GM18861 (cell line): ENCODE results near the gene L3MBTL4.
"Not testable (repeated sequence)": the region's sequence is repeated elsewhere in the genome, so short reads cannot be mapped to it uniquely, and the experiment has no call there.

Source experiments
- ATAC-seq: cut with Tn5 transposase; IDR thresholded peaks from one replicate; pipeline ENCODE4 v1.9.1; 2021; ENCODE audit not compliant: unreplicated experiment

L3MBTL4 gene

GRCh38 chr18:6203791-6204190 is 210.9 kb downstream of the L3MBTL4 start:
- ATAC-seq: no peak

DNA sequence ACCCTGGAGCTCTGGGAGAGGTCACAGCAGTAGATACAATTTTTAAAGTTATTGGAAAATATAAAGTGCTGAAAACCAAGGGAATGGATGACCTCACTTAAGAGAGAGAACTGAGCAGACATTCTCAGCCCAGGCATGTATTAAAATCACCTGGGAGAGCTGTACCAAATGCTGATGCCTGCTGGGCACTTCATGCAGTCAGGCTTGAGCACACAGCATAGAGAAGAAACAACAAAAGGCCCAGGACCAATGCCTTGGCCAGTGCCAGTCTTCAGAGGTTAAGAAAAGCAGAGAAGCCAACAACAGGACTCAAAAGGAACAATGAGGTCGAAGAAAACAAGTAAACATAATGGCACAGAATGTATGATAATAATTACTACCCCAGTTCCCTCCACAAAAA is 211.8 kb downstream of the L3MBTL4 start:
- ATAC-seq: no peak

- ATAC-seq: no peak
Observed at GRCh38 chr18:6200204-6200774, 214.4 kb downstream of the L3MBTL4 start.

DNA sequence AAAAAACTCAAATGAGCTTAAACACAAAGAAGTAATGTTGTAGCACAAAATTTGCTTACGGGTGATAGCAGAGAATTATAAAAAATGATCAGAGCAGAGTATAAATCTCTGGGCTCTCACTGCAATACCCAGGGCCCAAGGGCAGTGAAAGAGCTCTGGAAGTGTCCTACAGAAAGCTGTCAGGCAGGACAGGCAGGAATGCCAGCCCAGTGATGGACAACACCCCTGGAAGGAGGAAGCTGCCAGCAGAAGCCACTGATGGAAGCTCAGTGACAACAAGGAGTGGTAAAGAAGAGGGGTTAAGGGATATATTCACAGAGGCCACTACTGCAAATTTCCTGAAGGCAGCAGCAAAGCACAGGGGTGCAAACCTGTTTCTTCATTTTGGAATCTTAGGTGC is 214.9 kb downstream of the L3MBTL4 start:
- ATAC-seq: no peak

GRCh38 chr18:6198585-6198984 is 216.1 kb downstream of the L3MBTL4 start:
- no peak for ATAC-seq

GRCh38 chr18:6194640-6195039 is 220.1 kb downstream of the L3MBTL4 start:
- no peak for ATAC-seq

DNA sequence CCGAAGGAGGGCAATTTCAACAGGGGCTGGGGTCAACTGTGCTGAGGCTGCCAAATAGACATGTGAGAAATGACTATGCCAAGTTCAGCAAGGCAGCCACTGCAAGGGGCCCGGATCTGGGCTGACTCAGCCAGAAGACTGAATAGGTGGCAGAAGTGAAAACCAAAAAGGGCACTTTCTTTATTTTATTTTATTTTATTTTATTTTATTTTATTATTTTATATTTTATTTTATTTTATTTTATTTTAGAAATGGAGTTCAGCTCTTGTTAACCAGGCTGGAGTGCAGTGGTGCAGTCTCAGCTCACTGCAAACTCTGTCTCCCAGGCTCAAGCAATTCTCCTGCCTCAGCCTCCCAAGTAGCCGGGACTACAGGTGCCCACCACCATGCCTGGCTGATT is 228.9 kb downstream of the L3MBTL4 start:
- ATAC-seq: not testable (repeated sequence)

- no peak for ATAC-seq
Observed at GRCh38 chr18:6174983-6175745, 239.5 kb downstream of the L3MBTL4 start.

DNA sequence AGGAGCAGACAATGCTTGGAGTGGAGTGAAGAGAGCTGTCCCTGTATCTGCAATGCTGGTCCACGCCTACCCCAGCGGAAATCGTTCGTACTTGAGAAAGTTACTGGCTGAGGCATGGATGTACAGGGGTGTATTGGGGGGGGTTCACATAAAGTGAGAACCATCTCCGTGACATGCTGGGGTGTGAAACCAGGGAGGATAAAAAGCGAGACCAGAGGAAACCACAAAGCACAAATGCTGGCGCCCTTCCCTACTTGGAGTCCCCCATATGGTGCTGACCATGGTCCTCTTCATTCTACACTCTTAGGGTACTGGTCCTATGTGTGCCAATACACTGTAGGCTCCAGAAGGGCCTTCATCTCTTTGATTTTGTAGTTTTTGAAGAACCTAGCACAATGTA is 244.1 kb downstream of the L3MBTL4 start:
- no peak for ATAC-seq

GRCh38 chr18:6161549-6161948 is 253.2 kb downstream of the L3MBTL4 start:
- no peak for ATAC-seq

DNA sequence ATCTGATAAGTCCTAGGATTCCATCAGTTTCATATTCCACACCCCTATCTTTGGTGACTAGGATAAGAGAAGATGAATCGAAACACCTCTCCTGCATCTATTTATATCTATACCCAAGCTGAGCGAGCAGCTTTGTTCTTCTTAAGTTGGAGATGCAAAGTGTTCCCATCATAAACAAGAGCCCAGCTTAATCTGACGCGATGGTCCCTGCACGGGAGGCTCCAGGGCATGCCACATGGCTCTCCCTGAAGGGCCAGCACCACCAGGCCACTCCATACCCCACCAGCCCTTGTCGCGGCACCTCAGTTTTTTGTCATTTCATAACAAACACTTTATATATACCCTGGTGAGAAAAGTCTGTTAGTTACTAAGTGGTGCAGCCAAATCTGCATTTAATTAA is 255.3 kb downstream of the L3MBTL4 start:
- ATAC-seq: no peak

DNA sequence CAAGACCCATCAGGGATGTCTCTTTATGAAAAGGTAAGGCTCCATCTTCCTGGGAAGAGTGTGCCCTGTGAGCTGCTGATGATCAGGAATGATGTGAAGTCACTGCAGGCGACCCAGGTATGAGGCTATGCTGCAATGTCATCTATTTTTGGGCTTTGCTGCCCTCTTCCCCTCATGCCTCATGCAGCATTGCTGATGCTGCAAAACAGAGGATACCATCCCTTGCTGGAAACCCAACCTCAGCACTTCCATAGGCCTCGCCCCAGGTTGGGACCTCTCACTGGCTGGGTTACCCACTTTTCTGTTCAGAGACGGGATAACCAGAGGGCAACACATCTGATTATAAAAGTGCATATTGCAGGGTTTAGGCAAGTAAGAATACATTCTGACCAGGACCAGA is 255.8 kb downstream of the L3MBTL4 start:
- ATAC-seq: no peak

DNA sequence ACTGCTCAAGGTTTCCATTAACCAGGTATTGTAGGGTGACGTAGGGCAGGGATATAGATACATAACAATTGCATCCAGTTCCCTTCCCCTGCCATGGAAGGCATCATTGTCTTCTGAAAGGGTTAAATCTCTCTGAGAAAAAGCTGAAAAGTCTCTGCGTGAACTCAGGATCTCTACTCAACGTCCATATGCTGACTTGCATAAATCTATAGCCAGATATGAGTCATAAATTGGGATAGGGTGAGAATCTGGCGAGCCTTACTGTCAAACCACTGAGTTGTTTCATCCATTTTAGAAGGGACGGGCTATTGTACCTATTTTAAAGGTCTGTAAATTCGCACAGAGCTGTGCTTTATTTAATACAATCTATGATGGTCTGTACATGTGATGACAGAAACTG is 258.3 kb downstream of the L3MBTL4 start:
- ATAC-seq: no peak

DNA sequence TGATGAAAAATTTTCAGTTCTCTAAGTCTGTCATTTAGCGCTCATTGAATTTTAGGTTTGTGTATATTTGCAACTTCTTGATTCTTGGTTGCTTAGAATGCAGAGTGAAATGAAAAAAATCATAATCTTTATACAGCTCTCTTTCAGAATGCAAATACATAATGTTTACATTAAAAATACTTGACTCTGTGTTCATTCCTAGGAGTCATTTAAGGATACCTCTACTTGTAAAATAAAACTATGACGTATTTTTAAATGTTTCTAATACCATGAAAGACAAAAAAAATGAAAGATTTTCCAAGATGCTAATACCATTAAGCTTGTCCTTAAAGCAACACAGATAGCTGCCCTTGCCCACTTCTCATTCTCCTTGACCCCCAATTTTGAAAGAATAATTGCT is 259.0 kb downstream of the L3MBTL4 start:
- ATAC-seq: no peak

DNA sequence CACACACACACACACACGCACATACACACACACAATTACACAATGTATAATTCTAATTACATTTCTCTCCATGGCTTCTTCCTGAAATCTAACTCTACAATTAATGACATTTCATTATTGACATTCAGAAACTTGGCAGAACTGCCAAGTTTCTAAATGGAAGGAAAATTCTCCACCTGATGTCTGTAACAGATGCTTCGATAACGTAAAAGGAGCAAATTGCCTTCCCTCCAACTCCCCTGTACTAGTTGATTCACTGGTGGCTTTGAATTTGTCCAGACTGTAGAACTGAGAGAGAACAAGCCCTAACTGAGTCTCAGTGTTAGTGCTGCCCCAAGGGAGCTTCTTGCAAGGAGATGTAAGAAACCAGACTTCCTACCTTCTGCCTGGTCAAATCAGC is 264.3 kb downstream of the L3MBTL4 start:
- no peak for ATAC-seq

- no peak for ATAC-seq
Observed at GRCh38 chr18:6146307-6146661, 268.4 kb downstream of the L3MBTL4 start.

- ATAC-seq: no peak
Observed at GRCh38 chr18:6145645-6146306, 268.9 kb downstream of the L3MBTL4 start.

- ATAC-seq: no peak
Observed at GRCh38 chr18:6139007-6139406, 275.7 kb downstream of the L3MBTL4 start.

DNA sequence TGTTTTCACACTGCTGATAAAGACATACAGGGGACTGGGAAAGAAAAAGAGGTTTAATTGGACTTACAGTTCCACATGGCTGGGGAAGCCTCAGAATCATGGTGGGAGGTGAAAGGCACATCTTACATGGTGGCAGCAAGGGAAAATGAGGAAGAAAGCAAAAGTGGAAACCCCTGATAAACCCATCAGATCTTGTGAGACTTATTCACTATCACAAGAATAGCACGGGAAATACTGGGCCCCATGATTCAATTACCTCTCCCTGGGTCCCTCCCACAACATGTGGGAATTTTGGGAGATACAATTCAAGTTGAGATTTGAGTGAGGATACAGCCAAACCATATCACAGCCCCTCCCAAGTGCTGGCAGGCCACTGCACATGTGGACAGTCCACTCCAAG is 278.8 kb downstream of the L3MBTL4 start:
- not testable (repeated sequence) for ATAC-seq

DNA sequence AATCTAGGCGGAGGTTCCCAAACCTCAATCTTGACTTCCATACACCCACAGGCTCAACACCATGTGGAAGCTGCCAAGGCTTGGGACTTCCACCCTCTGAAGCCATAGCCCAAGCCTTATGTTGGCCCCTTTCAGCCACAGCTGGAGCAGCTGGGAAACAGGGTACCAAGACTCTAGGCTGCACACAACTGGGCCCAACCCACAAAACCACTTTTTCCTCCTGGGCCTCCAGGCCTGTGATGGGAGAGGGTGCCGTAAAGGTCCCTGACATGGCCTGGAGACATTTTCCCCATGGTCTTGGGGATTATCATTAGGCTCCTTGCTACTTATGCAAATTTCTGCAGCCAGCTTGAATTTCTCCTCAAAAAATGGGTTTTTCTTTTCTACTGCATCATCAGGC is 279.7 kb downstream of the L3MBTL4 start:
- ATAC-seq: not testable (repeated sequence)

- no peak for ATAC-seq
Observed at GRCh38 chr18:6132751-6133368, 281.9 kb downstream of the L3MBTL4 start.

DNA sequence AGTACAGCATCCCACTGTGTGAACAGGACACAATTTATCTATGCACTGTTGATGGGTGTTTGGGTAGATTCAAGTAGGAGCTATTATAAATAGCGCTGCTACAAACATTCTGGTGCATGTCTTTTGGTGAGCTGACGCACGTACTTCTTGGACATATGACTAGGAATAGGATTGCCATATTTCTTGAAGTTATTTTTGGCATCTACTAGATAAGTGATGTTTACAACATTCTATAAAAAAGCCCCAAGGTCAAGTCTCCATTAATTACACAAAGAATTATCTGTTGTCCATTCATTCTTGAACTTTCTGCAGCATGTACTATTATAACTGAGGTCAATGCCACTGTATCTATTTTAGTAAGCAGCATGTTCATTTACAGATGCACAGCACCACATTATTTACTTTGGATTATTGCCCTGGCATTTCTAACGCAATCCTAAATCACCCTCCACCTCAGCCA is 293.9 kb downstream of the L3MBTL4 start:
- ATAC-seq: no peak
